Naive thymus-derived CD4-positive, alpha-beta T cell (primary cell): ENCODE measurements around the gene ZNF467. TPM values are rescaled to one million over a fixed set of nuclear protein-coding genes. Genes with fewer than 3 reads are reported as not detected.
A peak's percentile ranks its signal among the peaks of the same experiment; 100 is the strongest.

ENCODE experiments used
- ATAC-seq: fragments of 150-1000 bp; cut with Tn5 transposase; 2 replicates; pipeline ENCODE4 v1.10.0; 2021; ENCODE audit warnings: mild to moderate bottlenecking, moderate library complexity
- CTCF ChIA-PET: fragments of 350-600 bp; sonication (Branson Sonifier 250); formaldehyde crosslinking; loops from one replicate; lab custom pipeline; 2021; ENCODE audit warnings: antibody characterized with exemption; lab: Charles Lee
- POLR2A ChIA-PET: fragments of 350-600 bp; sonication (Branson Sonifier 250); formaldehyde crosslinking; loops from one replicate; lab custom pipeline; 2021; ENCODE audit warnings: antibody characterized with exemption, inconsistent platforms; lab: Charles Lee
- DNase-seq, 9 donors: peaks; one replicate each; pipeline versions ENCODE4 v3.0.0 to v3.0.0-alpha.2; 2020 to 2022; ENCODE audit warnings: mixed read lengths in 1 of 9
- H3K27ac ChIP-seq: one replicate; pipeline ENCODE4 v1.7.0; 2013; ENCODE audit warnings: mild to moderate bottlenecking, low read depth, low read length, moderate library complexity
- H3K27me3 ChIP-seq, 2 donors: one replicate each; pipeline ENCODE4 v1.7.0; 2013; ENCODE audit warnings: low read length in 2 of 2, mild to moderate bottlenecking in 2 of 2, moderate library complexity in 2 of 2; ENCODE audit not compliant: control insufficient read depth in 2 of 2, insufficient read depth in 2 of 2
- H3K36me3 ChIP-seq, 3 experiments: 1 replicate in 2 of 3; 2 replicates in 1 of 3; pipeline ENCODE4 v1.7.0; 2013; ENCODE audit warnings: low read length in 3 of 3, mild to moderate bottlenecking in 3 of 3, moderate library complexity in 1 of 3; ENCODE audit not compliant: insufficient read depth in 3 of 3, control insufficient read depth in 2 of 3
- H3K4me1 ChIP-seq, 2 donors: one replicate each; pipeline ENCODE4 v1.7.0; 2013; ENCODE audit warnings: low read length in 2 of 2, mild to moderate bottlenecking in 2 of 2, moderate library complexity in 1 of 2; ENCODE audit not compliant: control insufficient read depth in 2 of 2, insufficient read depth in 2 of 2
- H3K4me3 ChIP-seq: 2 replicates; pipeline ENCODE4 v1.7.0; 2013; ENCODE audit warnings: mild to moderate bottlenecking, low read length
- H3K9me3 ChIP-seq, 3 experiments: 1 replicate in 2 of 3; 2 replicates in 1 of 3; pipeline ENCODE4 v1.7.0; 2013; ENCODE audit warnings: low read length in 3 of 3; ENCODE audit not compliant: control insufficient read depth in 2 of 3
- H3K27ac Mint-ChIP-seq, 9 donors: one replicate each; pipeline ENCODE4 v1.8.0; 2020 to 2022; ENCODE audit warnings: mixed read lengths in 9 of 9, mild to moderate bottlenecking in 8 of 9, moderate library complexity in 5 of 9, inconsistent platforms in 2 of 9
- H3K27me3 Mint-ChIP-seq, 5 donors: one replicate each; pipeline ENCODE4 v1.8.0; 2021 to 2022; ENCODE audit warnings: mixed read lengths in 5 of 5, mild to moderate bottlenecking in 1 of 5
- H3K36me3 Mint-ChIP-seq, 5 donors: one replicate each; pipeline ENCODE4 v1.8.0; 2020 to 2022; ENCODE audit warnings: mixed read lengths in 5 of 5, mild to moderate bottlenecking in 3 of 5, inconsistent platforms in 1 of 5
- H3K4me1 Mint-ChIP-seq, 7 donors: one replicate each; pipeline ENCODE4 v1.8.0; 2020 to 2022; ENCODE audit warnings: mixed read lengths in 7 of 7, mild to moderate bottlenecking in 3 of 7, inconsistent platforms in 1 of 7
- H3K4me3 Mint-ChIP-seq, 10 donors: one replicate each; pipeline ENCODE4 v1.8.0; 2020 to 2022; ENCODE audit warnings: mild to moderate bottlenecking in 10 of 10, mixed read lengths in 10 of 10, moderate library complexity in 6 of 10, inconsistent platforms in 2 of 10
- H3K9me3 Mint-ChIP-seq, 11 donors: one replicate each; pipeline ENCODE4 v1.8.0; 2020 to 2022; ENCODE audit warnings: mixed read lengths in 11 of 11, mild to moderate bottlenecking in 4 of 11, inconsistent platforms in 1 of 11, moderate library complexity in 1 of 11
- intact Hi-C, 2 donors: fragments of 100-400 bp; cut with micrococcal nuclease; formaldehyde crosslinking; loops; one replicate each; pipeline ENCODE4 v1.15.1; 2023
- polyA plus RNA-seq, 2 donors: library from polyadenylated mRNA; unstranded; fragments of 300-500 nt; fragmentation: Illumina TruSeq; gene quantifications; one replicate each; pipeline ENCODE4 v1.2.3, GENCODE V29; 2021
- total RNA-seq, 6 experiments: library from RNA in 5 of 6; stranded (reverse) in 5 of 6; gene quantifications; 1 replicate in 5 of 6; 2 replicates in 1 of 6; pipeline ENCODE4 v1.2.3 and lab custom pipeline; 2021 to 2026

The ZNF467 gene
- total and polyA plus RNA-seq, 7 experiments from 2014 or later, result 0.17 to 33.1 (median 6.8) TPM

DNA sequence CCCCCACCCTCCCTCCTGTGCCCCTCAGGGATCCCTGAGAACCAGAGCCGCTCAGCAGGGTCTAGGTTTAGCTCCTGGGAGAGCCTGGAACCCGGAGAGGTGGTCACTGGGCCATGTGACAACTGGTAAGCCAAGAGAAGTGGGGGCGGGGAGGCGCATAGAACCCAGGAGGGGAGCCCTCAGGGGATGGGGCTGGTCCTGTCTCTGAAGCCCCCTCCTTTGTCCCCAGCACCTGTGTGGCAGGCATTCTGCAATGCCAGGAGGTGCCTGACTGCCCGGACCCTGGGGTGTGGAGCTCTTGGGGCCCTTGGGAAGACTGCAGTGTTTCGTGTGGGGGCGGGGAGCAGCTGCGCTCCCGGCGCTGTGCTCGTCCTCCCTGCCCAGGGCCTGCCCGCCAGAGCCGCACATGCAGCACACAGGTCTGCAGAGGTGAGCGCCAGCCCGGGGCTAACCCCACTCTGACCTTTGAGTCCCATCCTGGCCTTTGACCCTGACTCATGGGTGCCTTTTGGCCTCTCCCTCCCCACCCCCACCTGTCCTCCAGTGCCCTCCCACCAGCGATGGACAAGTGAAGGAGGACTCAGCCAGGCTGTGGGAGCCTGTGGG lies 42.4 kb upstream of the ZNF467 start:
- Histone ChIP-seq H3K36me3 (no peaks in the 10 kb centered on the region), H3K27me3 (no peaks in the 10 kb centered on the region), H3K9me3 (no peaks in the 10 kb centered on the region), H3K27ac (no peak overlapping the region), H3K4me1 (no peaks in the 10 kb centered on the region), H3K4me3 (no peak overlapping the region)
- Mint-ChIP-seq H3K36me3 (no peaks in the 10 kb centered on the region), H3K9me3 (no peaks in the 10 kb centered on the region), H3K27me3 (no peaks in the 10 kb centered on the region), H3K4me1 (peaks cover 0 to 3% (median 0%) of the 10 kb centered on the region in 7 donors), H3K27ac (no peak overlapping the region), H3K4me3 (no peak overlapping the region)
- DNase-seq (no peak), ATAC-seq (no peak)
- intact Hi-C loops, result no loop called here
- ChIA-PET CTCF (no interaction called here), POLR2A (no interaction called here)

DNA sequence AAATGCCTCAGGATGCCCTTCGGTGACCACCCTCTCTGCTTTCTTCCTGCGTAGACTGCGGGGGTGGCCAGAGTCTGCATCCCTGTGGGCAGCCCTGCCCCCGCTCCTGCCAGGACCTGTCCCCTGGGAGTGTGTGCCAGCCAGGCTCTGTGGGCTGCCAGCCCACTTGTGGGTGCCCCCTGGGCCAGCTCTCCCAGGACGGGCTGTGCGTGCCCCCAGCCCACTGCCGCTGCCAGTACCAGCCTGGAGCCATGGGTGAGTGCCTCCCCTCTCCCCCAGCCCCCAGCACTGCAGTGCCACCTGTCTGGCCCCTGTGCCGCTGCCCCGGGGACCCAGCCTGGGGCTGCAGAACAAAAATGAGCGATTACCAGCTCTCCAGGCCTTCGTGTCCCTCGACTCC lies 41.7 kb upstream of the ZNF467 start:
- no peak overlapping the region for H3K4me3 ChIP-seq
- no peak overlapping the region for H3K27ac Mint-ChIP-seq
- no peaks in the 10 kb centered on the region for H3K27me3 ChIP-seq
- peaks cover 0 to 3% (median 0%) of the 10 kb centered on the region in 7 donors for H3K4me1 Mint-ChIP-seq
- ATAC-seq (no peak), DNase-seq (no peak)
- no peaks in the 10 kb centered on the region for H3K36me3 Mint-ChIP-seq
- no peaks in the 10 kb centered on the region for H3K36me3 ChIP-seq
- H3K4me3 Mint-ChIP-seq, result no peak overlapping the region
- no peaks in the 10 kb centered on the region for H3K9me3 Mint-ChIP-seq
- CTCF ChIA-PET, result no interaction called here
- no peak overlapping the region for H3K27ac ChIP-seq
- H3K27me3 Mint-ChIP-seq, result no peaks in the 10 kb centered on the region
- POLR2A ChIA-PET, result no interaction called here
- intact Hi-C loops, result no loop called here
- H3K4me1 ChIP-seq, result no peaks in the 10 kb centered on the region
- no peaks in the 10 kb centered on the region for H3K9me3 ChIP-seq

DNA sequence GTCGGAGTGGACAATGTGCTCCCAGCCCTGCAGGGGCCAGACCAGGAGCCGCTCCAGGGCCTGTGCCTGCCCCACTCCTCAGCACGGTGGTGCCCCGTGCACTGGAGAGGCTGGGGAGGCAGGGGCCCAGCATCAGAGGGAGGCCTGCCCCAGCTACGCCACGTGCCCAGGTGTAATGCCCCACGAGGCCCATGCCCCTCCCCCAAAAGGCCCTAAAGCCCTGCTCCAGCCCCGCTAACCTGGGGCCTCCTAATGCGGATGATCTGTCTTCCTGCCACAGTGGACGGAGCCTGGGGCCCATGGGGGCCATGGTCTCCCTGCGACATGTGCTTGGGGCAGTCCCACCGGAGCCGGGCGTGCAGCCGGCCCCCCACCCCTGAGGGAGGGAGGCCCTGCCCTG lies 41.1 kb upstream of the ZNF467 start:
- no peaks in the 10 kb centered on the region for H3K36me3 ChIP-seq
- DNase-seq (no peak), ATAC-seq (no peak)
- H3K9me3 ChIP-seq, result no peaks in the 10 kb centered on the region
- no peak overlapping the region for H3K27ac Mint-ChIP-seq
- H3K9me3 Mint-ChIP-seq, result peaks cover 0 to 3% (median 0%) of the 10 kb centered on the region in 11 donors
- intact Hi-C loops, result no loop called here
- no peak overlapping the region for H3K4me3 ChIP-seq
- POLR2A ChIA-PET, result no interaction called here
- peaks cover 0 to 3% (median 0%) of the 10 kb centered on the region in 7 donors for H3K4me1 Mint-ChIP-seq
- CTCF ChIA-PET, result no interaction called here
- no peak overlapping the region for H3K27ac ChIP-seq
- H3K27me3 ChIP-seq, result no peaks in the 10 kb centered on the region
- no peak overlapping the region for H3K4me3 Mint-ChIP-seq
- no peaks in the 10 kb centered on the region for H3K36me3 Mint-ChIP-seq
- no peaks in the 10 kb centered on the region for H3K27me3 Mint-ChIP-seq
- no peaks in the 10 kb centered on the region for H3K4me1 ChIP-seq

DNA sequence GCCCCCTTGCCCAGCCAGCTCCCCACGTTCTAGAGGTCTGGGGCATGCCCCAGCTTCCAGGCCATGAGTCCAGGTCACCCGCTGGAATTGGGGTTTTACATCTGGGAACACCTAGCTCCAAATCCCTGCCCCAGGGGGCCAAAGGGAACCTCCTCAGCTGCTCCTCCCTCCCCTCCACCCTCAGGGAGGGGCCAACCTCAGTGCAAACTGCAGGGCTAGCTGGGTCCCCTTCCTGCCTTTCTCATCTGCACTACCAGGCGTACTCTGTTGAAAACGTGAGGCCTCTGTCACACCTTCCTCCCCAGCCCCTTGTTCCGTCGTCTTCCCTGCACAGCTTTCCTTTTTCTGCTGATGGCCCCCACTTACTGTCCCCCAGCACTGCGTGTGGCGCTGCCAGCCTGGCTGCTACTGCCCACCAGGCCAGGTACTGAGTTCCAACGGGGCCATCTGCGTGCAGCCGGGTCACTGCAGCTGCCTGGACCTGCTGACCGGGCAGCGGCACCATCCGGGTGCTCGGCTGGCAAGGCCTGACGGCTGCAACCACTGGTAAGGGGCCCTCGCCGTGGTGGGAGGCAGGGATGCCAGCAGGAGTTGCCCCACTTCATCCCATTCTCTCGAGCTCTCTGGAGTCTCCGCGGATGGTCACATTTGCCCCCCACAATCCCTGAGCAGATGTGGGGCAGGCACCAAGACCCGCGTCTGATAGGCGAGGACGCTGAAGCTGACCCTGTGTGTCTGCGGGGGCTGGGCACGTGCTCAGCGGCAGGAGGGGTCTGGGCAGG lies 40.1 kb upstream of the ZNF467 start:
- intact Hi-C loops, result no loop called here
- H3K4me3 ChIP-seq, result no peak overlapping the region
- H3K36me3 ChIP-seq, result no peaks in the 10 kb centered on the region
- Mint-ChIP-seq H3K27ac (peak overlapping the region in 3 of 9 donors; percentile 24 to 53 (median 25)), H3K36me3 (no peaks in the 10 kb centered on the region), H3K27me3 (no peaks in the 10 kb centered on the region), H3K9me3 (peaks cover 0 to 3% (median 0%) of the 10 kb centered on the region in 11 donors), H3K4me1 (peaks cover 0 to 3% (median 0%) of the 10 kb centered on the region in 7 donors), H3K4me3 (no peak overlapping the region)
- ATAC-seq (no peak), DNase-seq (no peak)
- POLR2A ChIA-PET, result no interaction called here
- H3K27ac ChIP-seq, result no peak overlapping the region
- CTCF ChIA-PET, result interaction anchor here (1.1 kb wide), 1 partner anchor 69 kb away, joined by 3 read pairs; no protein-coding TSS in a partner anchor
- H3K9me3 ChIP-seq, result no peaks in the 10 kb centered on the region
- no peaks in the 10 kb centered on the region for H3K4me1 ChIP-seq
- H3K27me3 ChIP-seq, result no peaks in the 10 kb centered on the region

DNA sequence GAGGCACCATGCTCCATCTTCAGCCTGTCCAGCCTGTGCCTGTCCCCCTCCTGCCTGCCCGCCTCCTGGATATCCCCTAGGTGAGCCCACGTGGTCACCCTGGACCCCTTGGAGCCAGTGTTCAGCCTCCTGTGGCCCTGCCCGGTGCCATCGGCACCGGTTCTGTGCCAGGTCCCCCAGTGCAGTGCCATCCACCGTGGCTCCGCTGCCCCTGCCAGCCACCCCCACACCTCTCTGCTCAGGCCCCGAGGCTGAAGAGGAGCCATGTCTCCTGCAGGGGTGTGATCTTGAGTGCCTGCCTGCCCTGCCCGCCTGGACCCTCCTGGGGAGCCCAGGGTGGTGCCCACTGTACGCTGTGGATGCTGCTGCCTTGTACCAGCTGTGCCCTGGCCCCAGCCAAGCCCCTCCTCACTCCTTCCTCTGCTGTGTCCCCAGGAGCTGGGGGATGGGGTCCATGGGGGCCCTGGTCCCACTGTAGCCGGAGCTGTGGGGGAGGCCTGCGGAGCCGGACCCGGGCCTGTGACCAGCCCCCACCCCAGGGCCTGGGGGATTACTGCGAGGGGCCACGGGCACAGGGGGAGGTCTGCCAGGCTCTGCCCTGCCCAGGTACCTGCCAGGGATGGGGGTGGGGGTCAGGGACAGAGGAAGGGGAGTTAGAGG lies 38.6 kb upstream of the ZNF467 start:
- Histone ChIP-seq H3K4me3 (no peak overlapping the region), H3K9me3 (no peaks in the 10 kb centered on the region), H3K36me3 (no peaks in the 10 kb centered on the region), H3K27ac (no peak overlapping the region), H3K4me1 (no peaks in the 10 kb centered on the region), H3K27me3 (no peaks in the 10 kb centered on the region)
- CTCF ChIA-PET, result no interaction called here
- DNase-seq (no peak), ATAC-seq (no peak)
- Mint-ChIP-seq H3K27ac (no peak overlapping the region), H3K36me3 (no peaks in the 10 kb centered on the region), H3K4me3 (no peak overlapping the region), H3K27me3 (no peaks in the 10 kb centered on the region), H3K9me3 (peaks cover 0 to 3% (median 0%) of the 10 kb centered on the region in 11 donors), H3K4me1 (peaks cover 0 to 11% (median 7%) of the 10 kb centered on the region in 7 donors)
- POLR2A ChIA-PET, result no interaction called here
- intact Hi-C loops, result loop anchor here in 1 of 2 donors (1.0 kb wide), 1 partner anchor 71 kb away; no protein-coding TSS in a partner anchor

DNA sequence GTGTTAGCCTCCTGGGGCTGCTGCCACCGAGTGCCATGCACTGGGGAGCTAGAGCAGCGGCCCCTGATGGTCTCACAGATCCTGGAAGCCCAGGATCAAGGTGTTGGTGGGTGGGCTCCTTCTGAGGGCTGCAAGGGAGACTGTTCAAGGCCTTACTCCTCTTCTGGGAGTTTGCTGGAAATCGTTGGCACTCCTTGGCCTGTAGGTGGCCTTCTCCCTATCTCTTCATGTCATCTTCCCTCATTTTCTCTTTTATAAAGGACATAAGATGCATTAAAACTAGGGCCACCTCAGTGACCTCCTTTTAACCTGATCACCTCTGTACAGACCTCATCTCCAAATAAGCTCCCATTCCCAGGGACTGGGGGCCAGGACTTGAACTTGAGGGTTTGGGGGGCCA lies 37.8 kb upstream of the ZNF467 start:
- Mint-ChIP-seq H3K9me3 (peaks cover 0 to 3% (median 0%) of the 10 kb centered on the region in 11 donors), H3K27ac (no peak overlapping the region), H3K4me3 (no peak overlapping the region), H3K4me1 (peaks cover 0 to 11% (median 7%) of the 10 kb centered on the region in 7 donors), H3K27me3 (no peaks in the 10 kb centered on the region), H3K36me3 (no peaks in the 10 kb centered on the region)
- Histone ChIP-seq H3K9me3 (no peaks in the 10 kb centered on the region), H3K4me1 (no peaks in the 10 kb centered on the region), H3K36me3 (no peaks in the 10 kb centered on the region), H3K27ac (no peak overlapping the region), H3K27me3 (no peaks in the 10 kb centered on the region), H3K4me3 (no peak overlapping the region)
- ChIA-PET CTCF (interaction anchor here (1.6 kb wide), 1 partner anchor 24 kb away, joined by 3 read pairs; no protein-coding TSS in a partner anchor), POLR2A (no interaction called here)
- ATAC-seq (no peak), DNase-seq (no peak)
- intact Hi-C loops, result loop anchor here in 1 of 2 donors (1.0 kb wide), 1 partner anchor 72 kb away; no protein-coding TSS in a partner anchor
